ENCODE results near the gene CIITA. TPM values are rescaled to one million over a fixed set of nuclear protein-coding genes. Genes with fewer than 3 reads are reported as not detected.

CIITA gene, protein sequence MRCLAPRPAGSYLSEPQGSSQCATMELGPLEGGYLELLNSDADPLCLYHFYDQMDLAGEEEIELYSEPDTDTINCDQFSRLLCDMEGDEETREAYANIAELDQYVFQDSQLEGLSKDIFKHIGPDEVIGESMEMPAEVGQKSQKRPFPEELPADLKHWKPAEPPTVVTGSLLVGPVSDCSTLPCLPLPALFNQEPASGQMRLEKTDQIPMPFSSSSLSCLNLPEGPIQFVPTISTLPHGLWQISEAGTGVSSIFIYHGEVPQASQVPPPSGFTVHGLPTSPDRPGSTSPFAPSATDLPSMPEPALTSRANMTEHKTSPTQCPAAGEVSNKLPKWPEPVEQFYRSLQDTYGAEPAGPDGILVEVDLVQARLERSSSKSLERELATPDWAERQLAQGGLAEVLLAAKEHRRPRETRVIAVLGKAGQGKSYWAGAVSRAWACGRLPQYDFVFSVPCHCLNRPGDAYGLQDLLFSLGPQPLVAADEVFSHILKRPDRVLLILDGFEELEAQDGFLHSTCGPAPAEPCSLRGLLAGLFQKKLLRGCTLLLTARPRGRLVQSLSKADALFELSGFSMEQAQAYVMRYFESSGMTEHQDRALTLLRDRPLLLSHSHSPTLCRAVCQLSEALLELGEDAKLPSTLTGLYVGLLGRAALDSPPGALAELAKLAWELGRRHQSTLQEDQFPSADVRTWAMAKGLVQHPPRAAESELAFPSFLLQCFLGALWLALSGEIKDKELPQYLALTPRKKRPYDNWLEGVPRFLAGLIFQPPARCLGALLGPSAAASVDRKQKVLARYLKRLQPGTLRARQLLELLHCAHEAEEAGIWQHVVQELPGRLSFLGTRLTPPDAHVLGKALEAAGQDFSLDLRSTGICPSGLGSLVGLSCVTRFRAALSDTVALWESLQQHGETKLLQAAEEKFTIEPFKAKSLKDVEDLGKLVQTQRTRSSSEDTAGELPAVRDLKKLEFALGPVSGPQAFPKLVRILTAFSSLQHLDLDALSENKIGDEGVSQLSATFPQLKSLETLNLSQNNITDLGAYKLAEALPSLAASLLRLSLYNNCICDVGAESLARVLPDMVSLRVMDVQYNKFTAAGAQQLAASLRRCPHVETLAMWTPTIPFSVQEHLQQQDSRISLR
- not detected in 2 replicates for total RNA-seq (2021)
- long read RNA-seq, partial matches to known transcripts: 0 of 1 reads
- long read RNA-seq, other reads (novel, unspliced or antisense): 1 of 1 reads

DNA sequence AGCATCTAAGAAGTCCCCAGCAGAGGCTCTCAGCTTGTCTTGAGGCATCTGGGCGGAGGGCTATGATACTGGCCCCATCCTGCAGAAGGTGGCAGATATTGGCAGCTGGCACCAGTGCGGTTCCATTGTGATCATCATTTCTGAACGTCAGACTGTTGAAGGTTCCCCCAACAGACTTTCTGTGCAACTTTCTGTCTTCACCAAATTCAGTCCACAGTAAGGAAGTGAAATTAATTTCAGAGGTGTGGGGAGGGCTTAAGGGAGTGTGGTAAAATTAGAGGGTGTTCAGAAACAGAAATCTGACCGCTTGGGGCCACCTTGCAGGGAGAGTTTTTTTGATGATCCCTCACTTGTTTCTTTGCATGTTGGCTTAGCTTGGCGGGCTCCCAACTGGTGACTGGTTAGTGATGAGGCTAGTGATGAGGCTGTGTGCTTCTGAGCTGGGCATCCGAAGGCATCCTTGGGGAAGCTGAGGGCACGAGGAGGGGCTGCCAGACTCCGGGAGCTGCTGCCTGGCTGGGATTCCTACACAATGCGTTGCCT is at the start of gene CIITA:
TSS of gene CIITA (plus strand) at position 404 of the 543 bp plus-strand sequence. CDS start at position 533, 129 bp downstream.
- no peaks in the 10 kb centered on the region for H4K20me1 ChIP-seq (ENCODE audit: control insufficient read depth, insufficient read depth, insufficient read length)
- no peak within 1 kb of the TSS for H3K27ac ChIP-seq (ENCODE audit: insufficient read length, low read depth, low read length)
- peaks cover 4% of the 10 kb centered on the region; the same call in 1 of the 2 replicates for H3K27me3 ChIP-seq (ENCODE audit: insufficient read depth, low read length)
- no peak within 1 kb of the TSS for H4K5ac ChIP-seq (ENCODE audit: insufficient read length, low read depth, low read length)
- H3K9me3 ChIP-seq (ENCODE audit: control insufficient read depth, low read depth, low read length): no peaks in the 10 kb centered on the region
- DNase-seq: peak; percentile 41
- 0 out of 5 replicates have a peak within 1 kb of the TSS, but pooled peaks of 1 of the 2 experiments have one; percentile 7 for H3K4me3 Mint-ChIP-seq
- H3K23me2 ChIP-seq (ENCODE audit: insufficient read length, low read depth, low read length, poor library complexity, severe bottlenecking): peaks cover 5% of the 10 kb centered on the region
- H3K79me2 ChIP-seq (ENCODE audit: insufficient read depth, low read length): no peaks in the 10 kb centered on the region
- no peak within 1 kb of the TSS for H2BK15ac ChIP-seq (ENCODE audit: low read depth, low read length)
- no peak within 1 kb of the TSS for H2BK20ac ChIP-seq (ENCODE audit: low read depth, low read length, poor library complexity, severe bottlenecking)
- H3K18ac ChIP-seq (ENCODE audit: insufficient read length, low read depth, low read length): no peak within 1 kb of the TSS
- H3K23ac ChIP-seq (ENCODE audit: insufficient read length, low read depth, low read length): no peak within 1 kb of the TSS
- H3K79me1 ChIP-seq (ENCODE audit: insufficient read depth, low read depth, low read length, poor library complexity, severe bottlenecking): no peaks in the 10 kb centered on the region
- no peak within 1 kb of the TSS for H3K56ac ChIP-seq (ENCODE audit: insufficient read length, low read depth, low read length)
- no peak within 1 kb of the TSS for H2BK12ac ChIP-seq (ENCODE audit: insufficient read length, low read depth, low read length)
- H4K8ac ChIP-seq (replicated peaks; ENCODE audit: insufficient read length, low read depth, low read length): no peak within 1 kb of the TSS
- no peak within 1 kb of the TSS for H2BK5ac ChIP-seq (ENCODE audit: insufficient read length, low read length)
- H3K14ac ChIP-seq (ENCODE audit: insufficient read depth, low read length): no peak within 1 kb of the TSS
- H3K4me1 ChIP-seq (ENCODE audit: insufficient read depth, low read length): no peaks in the 10 kb centered on the region; the same call in 1 of the 2 replicates
- no peak within 1 kb of the TSS for H4K91ac ChIP-seq (ENCODE audit: insufficient read length, low read depth, low read length)
- H3K9me3 Mint-ChIP-seq: peaks cover 0 to 3% of the 10 kb centered on the region in 2 experiments; a peak in 1 of 5 replicates
- no CpG with 5 or more reads among the region's 9 CpGs for WGBS (ENCODE audit: extremely low coverage, insufficient read length, low lambda C conversion rate)
- H3K4me2 ChIP-seq (ENCODE audit: insufficient read depth, insufficient read length, low read length): no peak within 1 kb of the TSS
- TF ChIP-seq, protein P1, sequence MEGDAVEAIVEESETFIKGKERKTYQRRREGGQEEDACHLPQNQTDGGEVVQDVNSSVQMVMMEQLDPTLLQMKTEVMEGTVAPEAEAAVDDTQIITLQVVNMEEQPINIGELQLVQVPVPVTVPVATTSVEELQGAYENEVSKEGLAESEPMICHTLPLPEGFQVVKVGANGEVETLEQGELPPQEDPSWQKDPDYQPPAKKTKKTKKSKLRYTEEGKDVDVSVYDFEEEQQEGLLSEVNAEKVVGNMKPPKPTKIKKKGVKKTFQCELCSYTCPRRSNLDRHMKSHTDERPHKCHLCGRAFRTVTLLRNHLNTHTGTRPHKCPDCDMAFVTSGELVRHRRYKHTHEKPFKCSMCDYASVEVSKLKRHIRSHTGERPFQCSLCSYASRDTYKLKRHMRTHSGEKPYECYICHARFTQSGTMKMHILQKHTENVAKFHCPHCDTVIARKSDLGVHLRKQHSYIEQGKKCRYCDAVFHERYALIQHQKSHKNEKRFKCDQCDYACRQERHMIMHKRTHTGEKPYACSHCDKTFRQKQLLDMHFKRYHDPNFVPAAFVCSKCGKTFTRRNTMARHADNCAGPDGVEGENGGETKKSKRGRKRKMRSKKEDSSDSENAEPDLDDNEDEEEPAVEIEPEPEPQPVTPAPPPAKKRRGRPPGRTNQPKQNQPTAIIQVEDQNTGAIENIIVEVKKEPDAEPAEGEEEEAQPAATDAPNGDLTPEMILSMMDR (conservative IDR thresholded peaks at IDR 0.05): no peak
- H3K27ac Mint-ChIP-seq: no peak within 1 kb of the TSS; a peak in 2 of 7 replicates
- no peaks in the 10 kb centered on the region for H3K36me3 Mint-ChIP-seq (ENCODE audit: insufficient read depth in 1 of 3, low read depth in 3 of 3)
- H3K4me1 Mint-ChIP-seq: peaks cover 12 to 28% of the 10 kb centered on the region in 2 experiments
- no peak within 1 kb of the TSS for H2AK5ac ChIP-seq (ENCODE audit: insufficient read length, low read length)
- H2BK120ac ChIP-seq (ENCODE audit: low read depth, low read length, poor library complexity, severe bottlenecking): no peak within 1 kb of the TSS
- no peak within 1 kb of the TSS for H3T11ph ChIP-seq (ENCODE audit: low read length)
- peaks cover 22% of the 10 kb centered on the region for H3K27me3 Mint-ChIP-seq (ENCODE audit: low read depth)
- no peak within 1 kb of the TSS for H3K4ac ChIP-seq (ENCODE audit: low read depth, low read length)
- no peak within 1 kb of the TSS for H2AFZ ChIP-seq (ENCODE audit: low read length)
- no peak within 1 kb of the TSS for H3K9ac ChIP-seq (ENCODE audit: extremely low read depth, insufficient read length, low read length)
